Stimulated activated CD8-positive, alpha-beta memory T cell treated with anti-CD3 and anti-CD28 coated beads, Interleukin-12 subunit alpha, Interleukin-12 subunit beta, amount 100 ng/mL, for 24 hours (primary cell): Measurements from ENCODE around the gene CDH4.

Source experiments
- DNase-seq: peaks from one replicate; pipeline ENCODE4 v3.0.0-alpha.2; 2020; ENCODE audit errors: extremely low read depth

CDH4 gene

GRCh38 chr20:61356196-61356595 is 104.1 kb downstream of the CDH4 start:
- no peak for DNase-seq

DNA sequence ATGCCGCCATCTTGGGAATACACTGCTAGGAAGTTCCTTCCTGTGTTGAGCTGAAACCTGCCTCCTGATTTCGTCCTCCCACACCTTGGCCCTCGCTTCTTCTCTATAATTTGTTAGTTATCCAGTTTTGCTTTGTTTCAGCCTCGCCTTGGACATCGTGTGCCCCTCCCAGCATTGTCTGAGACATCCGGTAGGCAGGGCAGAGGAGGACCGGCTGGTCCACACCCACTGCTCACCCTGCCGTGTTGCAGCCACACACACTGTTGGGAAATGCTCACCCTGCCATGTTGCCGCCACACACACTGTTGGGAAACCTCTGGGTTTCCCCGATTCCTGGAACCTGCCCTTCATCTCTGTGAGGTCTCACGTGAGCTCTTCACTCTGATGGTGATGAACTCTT is 105.1 kb downstream of the CDH4 start:
- no peak for DNase-seq

DNA sequence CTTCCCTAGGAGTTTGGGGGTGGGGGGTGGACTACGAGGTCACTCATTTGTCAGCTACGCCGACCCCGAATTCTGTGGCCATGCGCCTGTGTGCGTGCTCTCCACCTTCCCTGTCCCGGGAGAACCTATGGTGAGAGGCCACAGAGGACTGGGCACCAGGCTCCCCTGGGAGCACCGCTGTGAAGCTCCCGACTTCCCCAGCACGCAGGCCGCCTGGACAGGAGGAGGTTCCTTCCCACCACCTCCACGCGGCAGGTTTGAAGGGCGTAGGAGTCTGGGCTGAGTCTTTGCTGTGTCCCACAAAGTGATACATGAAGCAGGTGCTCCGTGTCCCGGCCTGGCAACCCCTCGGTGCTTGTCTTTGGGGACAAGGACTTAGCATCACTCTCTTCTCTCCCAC is 107.2 kb downstream of the CDH4 start:
- DNase-seq = no peak

- DNase-seq = no peak
Measured at GRCh38 chr20:61360296-61360695, 108.2 kb downstream of the CDH4 start.

- no peak for DNase-seq
Measured at GRCh38 chr20:61360940-61361339, 108.9 kb downstream of the CDH4 start.

DNA sequence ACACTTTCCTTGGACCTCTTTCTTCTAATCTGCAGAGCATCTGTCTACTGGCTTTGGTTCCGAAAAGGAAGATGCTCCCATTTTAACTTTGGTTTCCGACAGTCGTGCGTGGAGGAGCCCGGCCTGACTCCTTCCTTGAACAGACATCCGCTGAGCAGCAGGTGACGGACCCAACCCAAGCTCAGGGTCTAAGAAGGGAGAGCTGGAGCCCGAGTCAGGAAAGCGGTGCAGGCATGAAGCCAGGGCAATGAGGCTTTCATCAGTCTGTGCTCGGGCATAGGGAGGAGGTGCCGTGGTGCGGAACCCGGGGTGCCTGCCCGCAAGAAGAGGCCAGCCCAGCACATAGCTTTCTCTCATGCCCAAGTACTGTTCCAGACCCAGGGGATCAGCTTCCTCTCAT is 109.4 kb downstream of the CDH4 start:
- DNase-seq = no peak

DNA sequence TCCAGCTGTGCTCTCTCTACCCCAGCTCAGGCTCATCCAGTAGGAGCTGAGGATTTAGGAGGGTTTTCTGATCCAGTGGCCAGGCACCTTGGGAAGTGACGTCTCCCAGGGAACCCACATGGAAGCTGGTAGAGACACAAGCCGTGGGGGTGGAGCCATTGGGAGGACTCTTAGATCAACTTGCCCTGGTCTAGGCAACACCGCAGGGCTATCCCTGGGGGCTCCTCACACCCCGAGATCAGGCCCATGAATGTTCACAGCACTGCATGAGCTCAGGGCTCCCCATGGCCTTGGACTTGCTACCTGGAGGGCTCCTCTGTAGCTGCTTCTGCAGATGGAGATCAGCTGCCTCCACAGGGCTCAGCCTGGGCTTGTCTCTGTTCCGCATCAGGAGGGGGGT is 112.1 kb downstream of the CDH4 start:
- no peak for DNase-seq

- DNase-seq = no peak
Measured at GRCh38 chr20:61366914-61367313, 114.9 kb downstream of the CDH4 start.

DNA sequence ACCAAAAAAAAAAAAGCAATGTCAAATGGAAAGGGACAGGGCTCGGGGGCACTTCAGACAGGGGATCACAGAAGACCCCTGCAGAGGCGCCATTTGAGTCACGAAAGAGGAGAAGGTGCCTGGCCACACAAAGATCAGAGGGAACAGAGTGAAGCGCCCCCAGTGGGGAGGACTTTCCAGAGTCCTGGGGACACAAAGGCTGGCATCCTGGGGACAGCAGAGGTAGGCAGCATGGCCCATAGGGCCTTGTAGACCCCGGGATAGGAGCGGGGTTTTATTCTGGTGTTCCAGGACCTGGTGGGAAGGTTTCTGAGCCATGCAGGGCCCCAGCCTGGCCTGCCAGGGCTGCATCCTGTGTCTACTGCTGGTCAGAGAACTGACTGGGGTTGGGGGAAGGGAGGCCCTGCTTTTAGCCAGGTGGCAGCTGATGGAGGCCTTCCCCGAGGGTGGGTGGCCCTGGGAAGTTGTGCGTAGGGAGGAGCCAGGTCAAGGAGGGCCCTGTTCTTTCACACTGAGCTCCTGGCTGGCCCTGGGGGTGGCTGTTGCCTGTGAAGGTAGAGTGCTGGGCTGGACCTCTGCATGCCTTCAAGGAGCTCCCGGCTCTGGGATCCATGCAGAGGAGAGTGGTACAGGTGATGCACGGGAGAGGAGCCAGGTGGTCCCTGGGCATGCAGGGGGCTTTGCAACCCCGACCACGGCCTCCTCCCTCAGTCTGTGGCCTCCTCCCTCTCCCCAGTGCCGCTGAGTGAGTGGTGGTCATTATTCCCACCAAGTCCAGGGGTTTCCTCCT is 117.9 kb downstream of the CDH4 start:
- no peak for DNase-seq

DNA sequence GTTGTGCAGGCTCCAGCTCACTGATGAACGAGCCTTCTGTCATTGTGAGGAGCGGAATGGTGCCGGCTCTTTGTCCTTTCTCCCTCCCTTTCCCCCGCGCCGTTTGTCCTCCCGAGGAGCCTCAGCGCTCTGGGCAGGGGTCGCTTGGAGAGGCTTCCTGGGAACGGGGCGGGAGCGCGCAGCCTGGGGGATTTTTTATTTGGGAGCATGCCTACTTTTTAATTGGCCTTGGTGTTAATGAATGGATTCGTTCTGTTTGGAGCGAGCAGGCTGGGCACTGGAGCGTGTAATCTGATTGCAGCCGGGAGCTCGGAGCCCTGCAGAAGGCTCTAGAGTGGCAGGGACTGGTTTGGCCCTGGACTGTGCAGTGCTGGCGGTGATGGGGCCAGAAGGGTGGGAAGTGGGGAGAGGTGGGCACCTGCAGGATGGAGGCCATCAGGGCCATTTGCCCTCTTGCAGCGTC is 118.8 kb downstream of the CDH4 start:
- DNase-seq = no peak

DNA sequence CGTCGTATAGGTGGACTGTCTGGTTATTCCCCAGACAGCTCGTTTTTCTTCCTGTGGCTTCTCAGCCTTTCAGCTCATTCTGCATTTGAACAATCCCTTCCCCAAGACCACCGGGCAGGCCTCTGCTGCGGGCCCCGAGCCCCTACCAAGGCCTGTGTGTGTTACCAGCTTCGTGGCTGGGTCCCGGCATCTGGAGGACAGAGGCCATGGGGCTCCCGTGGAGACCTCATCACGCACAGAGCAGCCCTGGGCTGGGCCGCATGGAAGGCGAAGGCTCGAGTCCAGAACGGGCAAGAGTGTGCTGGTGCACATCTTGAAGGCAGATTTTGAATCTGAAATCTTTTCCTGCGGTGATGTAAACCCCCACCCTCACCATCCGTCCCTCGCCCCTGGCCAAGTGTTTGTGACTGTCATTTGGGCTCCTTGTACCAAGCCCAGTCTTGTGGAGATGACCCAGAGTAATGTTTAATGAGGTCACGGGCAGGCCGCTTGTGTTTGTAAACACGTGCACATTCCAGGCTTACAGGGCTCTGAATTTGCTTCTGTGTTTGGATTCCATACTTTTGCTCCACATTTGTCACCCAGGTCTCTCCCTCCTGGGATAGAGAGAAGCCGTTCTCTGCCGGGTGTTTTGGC is 119.6 kb downstream of the CDH4 start:
- DNase-seq = no peak

DNA sequence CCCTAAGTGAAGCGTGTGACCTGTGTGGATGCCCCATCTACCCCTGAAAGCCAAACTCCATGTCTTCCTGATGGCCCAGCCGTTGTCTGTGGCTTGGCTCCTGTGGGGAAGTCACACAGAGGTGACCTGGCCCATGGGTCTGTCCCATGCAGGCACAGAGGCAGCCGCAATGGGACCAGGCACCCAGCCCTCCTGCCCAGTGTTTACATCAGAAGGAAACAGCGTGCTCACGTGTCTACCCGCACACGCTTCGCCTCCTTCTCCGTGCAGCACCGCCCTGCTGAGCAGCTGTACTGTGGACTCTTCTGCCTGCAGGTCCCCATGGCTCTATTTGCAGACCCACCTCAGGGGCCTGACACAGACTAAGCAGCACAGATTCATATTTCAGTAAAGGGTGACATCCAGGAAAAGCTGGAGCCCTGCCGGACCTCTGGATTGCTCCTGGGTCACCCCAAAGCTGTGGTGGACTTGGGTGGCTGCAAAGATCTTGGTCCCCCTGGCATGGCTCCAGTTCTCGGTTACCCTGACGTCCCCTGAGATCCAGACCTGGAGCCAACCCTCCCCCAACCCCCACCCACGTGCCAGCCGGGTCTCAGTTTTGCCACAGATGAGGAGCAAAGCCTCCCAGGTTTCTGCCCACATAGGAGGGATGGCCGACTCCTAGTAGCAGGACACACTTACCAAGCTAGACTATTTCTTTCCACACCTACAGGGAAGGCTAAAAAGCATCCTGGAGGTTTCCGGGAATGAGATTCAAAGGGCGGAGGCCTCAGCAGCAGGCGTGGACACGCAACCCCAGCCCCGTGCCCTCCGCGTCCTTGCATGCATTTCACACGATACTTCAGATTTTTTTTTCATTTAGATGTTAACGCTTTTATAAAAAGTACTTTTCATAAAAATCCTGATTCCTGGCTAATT is 120.3 kb downstream of the CDH4 start:
- no peak for DNase-seq

- DNase-seq = no peak
Measured at GRCh38 chr20:61373055-61373399, 121.0 kb downstream of the CDH4 start.

- DNase-seq = no peak
Measured at GRCh38 chr20:61373956-61374545, 122.0 kb downstream of the CDH4 start.

DNA sequence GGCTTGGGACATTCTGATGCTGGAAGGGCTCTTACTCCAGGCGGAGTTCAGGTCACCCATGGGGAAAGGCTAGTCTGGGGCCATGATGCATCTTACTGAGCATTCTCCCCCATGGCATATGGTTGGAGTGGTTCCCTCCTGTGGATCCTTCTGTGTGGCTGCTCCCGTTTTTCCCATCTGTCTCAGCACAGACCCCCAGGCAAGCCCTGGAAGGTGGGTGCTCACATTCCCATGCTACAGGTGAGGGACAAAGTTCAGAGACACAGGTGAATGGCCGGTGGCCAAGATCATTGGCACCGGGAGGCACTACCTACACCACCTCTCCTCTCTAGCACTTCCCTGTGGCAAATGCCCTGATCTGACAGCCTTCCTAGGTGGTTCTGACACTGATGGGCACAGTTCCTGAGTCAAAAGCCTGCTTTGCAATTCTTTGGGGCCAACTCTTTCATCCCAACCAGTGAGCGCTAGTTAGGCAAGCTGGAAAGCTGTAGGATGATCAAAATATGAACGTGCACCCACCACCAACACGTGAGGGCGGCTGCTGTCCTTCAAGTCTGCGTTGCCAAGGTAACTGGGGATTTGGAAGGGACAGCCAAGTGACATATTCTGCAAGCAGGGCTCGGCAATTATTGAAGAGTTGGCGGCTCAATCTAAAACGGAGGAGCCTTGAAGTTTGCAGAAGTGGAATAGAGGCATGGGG is 124.6 kb downstream of the CDH4 start:
- no peak for DNase-seq

DNA sequence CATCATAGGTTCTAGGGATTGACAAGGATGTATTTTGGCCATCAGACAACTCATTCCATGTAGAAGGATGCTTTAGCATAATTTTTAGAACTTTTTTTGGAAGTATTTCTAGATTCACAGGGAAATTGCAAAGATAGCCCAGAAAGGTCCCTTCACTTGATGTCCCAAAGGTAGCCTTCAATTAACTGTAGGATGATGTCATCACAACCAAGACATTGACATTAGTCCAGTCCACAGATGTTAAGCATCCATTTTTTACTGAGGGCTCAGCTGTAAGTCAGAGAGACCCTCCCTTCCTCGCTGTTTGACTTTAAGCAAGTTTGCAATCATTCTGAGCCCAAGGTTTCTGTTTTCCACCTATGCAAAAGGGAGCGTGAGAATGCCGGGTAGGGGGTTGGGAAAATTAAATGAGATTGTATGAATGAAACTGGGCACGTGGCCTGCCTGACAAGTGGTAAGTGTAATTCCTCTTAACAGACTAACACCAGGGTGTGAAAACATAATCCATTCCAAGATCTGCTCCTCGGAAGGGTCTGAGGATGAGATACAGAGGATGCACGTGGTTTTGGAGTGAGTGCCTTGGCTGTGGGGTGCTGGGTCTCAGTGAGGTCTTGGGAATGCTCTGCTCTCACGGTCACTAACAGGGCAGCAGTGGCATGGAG is 126.8 kb downstream of the CDH4 start:
- DNase-seq = no peak

- no peak for DNase-seq
Measured at GRCh38 chr20:61379898-61380544, 128.0 kb downstream of the CDH4 start.

- no peak for DNase-seq
Measured at GRCh38 chr20:61380545-61380915, 128.5 kb downstream of the CDH4 start.

DNA sequence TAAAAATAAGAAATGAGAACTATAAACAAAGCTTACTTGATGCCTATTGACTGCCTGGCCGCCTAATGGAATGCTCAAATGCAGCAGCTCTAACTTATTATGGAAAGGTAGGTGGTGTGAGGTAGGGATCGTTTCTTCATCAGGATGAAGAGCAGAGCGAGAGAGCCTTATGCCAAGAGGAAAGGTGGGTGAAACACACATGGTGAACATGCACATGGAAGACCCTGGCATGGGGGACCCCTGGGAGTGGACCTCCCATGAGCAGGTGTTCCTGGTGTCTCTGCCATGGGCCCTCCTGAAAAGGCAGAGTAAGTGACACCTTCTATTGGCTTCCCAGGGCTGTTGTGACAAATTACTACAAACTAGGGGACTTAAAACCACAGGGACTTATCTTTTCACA is 130.1 kb downstream of the CDH4 start:
- DNase-seq = no peak

DNA sequence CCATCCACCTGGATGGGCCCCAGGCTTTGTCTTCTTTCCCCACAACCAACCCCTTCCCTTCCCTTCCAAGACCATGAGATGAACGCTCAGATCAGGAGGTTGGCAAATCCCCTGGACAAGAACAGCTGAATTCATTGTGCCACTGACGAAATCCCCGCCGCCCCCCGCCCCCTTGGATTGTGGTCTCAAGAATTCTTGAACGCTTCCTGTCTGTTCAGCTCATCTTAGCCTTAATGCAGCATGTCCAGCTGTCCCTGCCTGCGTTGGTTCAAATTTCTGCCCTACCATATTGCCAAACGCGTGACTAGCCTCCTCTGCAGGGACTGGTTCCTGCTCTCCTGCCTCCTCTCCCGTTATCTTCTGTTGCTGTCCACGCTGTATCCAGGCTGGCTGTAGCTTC is 133.2 kb downstream of the CDH4 start:
- no peak for DNase-seq

- DNase-seq = no peak
Measured at GRCh38 chr20:61385731-61386130, 133.7 kb downstream of the CDH4 start.
